ENCODE data around the gene ZNF416. TPM values are rescaled to one million over a fixed set of nuclear protein-coding genes. Genes with fewer than 3 reads are reported as not detected.

The ZNF416 gene
- total and polyA plus RNA-seq, 9 of the 15 experiments (the other 6 are each of a cell fraction or from before 2014, with no cell fraction given) = 0.20 to 2.0 (median 1.1) TPM

DNA sequence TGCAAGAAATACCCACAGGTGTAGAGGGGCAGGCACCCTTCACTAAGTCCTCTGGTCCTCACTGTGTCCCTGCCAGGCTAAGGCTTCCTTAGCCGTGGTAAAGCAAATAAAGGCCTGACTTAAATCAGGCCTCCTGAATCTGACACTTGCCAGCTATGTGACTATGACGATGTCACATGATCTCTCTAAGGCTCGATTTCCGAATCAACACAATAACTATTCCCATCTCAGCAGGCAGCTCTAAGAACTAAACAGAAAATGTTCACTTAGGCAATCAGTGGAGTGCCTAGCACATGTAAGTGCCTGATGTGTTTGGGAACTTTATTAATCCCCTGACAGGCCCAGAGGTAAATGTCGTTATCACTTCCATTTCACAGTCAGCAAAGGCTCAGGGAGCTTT is 21.1 kb downstream of the ZNF416 start:
- Histone ChIP-seq H2AFZ (ENCODE audit: low read depth, low read length) (no peak overlapping the region), H4K20me1 (replicated peaks; ENCODE audit: control insufficient read depth, insufficient read depth, low read length) (no peaks in the 10 kb centered on the region), H3K4me2 (ENCODE audit: insufficient read depth, low read length) (no peak overlapping the region; the same call in 1 of the 2 replicates), H3K79me2 (ENCODE audit: control insufficient read depth, insufficient read depth, low read length) (peaks cover 20% of the 10 kb centered on the region), H3K4me1 (replicated peaks in 1 of 2; ENCODE audit: control insufficient read depth in 2 of 2, insufficient read depth in 2 of 2, low read length in 2 of 2) (peaks cover 0 to 11% of the 10 kb centered on the region in 2 experiments; a peak in 2 of 5 replicates), H3K36me3 (ENCODE audit: control insufficient read depth, insufficient read depth, low read length) (peaks cover 22% of the 10 kb centered on the region), H3K9me3 (replicated peaks; ENCODE audit: control insufficient read depth, insufficient read depth, low read depth, low read length) (0 out of 2 replicates have a peak, but pooled peaks cover 5% of the 10 kb centered on the region), H3K27ac (ENCODE audit: extremely low read depth, low read depth, low read length) (no peak overlapping the region), H3K27me3 (ENCODE audit: control insufficient read depth in 2 of 2, insufficient read depth in 2 of 2, low read length in 2 of 2) (no peaks in the 10 kb centered on the region; a peak in 1 of 5 replicates), H3K9ac (ENCODE audit: insufficient read depth in 1 of 2, low read depth in 2 of 2, low read length in 2 of 2) (no peak overlapping the region), H3K9me1 (ENCODE audit: control insufficient read depth, insufficient read depth, low read length) (no peaks in the 10 kb centered on the region), H3K4me3 (no peak overlapping the region)
- intact Hi-C loops (cut with micrococcal nuclease) = no loop called here
- 24% methylated on average over 5 of the region's 5 CpGs for WGBS (ENCODE audit: insufficient coverage, low coverage, missing lambda C conversion rate)
- ChIA-PET POLR2A (no interaction called here), CTCF (ENCODE audit: low intra/inter-chr PET ratio) (no interaction called here)
- TF ChIP-seq, protein P1, sequence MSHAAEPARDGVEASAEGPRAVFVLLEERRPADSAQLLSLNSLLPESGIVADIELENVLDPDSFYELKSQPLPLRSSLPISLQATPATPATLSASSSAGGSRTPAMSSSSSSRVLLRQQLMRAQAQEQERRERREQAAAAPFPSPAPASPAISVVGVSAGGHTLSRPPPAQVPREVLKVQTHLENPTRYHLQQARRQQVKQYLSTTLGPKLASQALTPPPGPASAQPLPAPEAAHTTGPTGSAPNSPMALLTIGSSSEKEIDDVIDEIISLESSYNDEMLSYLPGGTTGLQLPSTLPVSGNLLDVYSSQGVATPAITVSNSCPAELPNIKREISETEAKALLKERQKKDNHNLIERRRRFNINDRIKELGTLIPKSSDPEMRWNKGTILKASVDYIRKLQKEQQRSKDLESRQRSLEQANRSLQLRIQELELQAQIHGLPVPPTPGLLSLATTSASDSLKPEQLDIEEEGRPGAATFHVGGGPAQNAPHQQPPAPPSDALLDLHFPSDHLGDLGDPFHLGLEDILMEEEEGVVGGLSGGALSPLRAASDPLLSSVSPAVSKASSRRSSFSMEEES (CRISPR knock-in tag; IDR thresholded peaks at IDR 0.05) = peak; percentile 62
- no peak for TF ChIP-seq ZNF212 (CRISPR knock-in tag; IDR thresholded peaks at IDR 0.05)
- in situ Hi-C loops (cut with MboI) = no loop called here
- FAIRE-seq = no peak
- no peak for DNase-seq (ENCODE audit: extremely low read depth in 1 of 4, low spot score in 3 of 4)
- BruUV-seq (replicated peaks) = no TSS peak
- ATAC-seq = no peak

GRCh38 chr19:57552432-57552831 is 26.3 kb downstream of the ZNF416 start:
- WGBS (ENCODE audit: insufficient coverage, low coverage, missing lambda C conversion rate) = 42% methylated on average over 2 of the region's 2 CpGs
- H3K27ac ChIP-seq (ENCODE audit: extremely low read depth, low read depth, low read length) = no peak overlapping the region
- H3K4me3 ChIP-seq = no peak overlapping the region
- DNase-seq (ENCODE audit: extremely low read depth in 1 of 4, low spot score in 3 of 4) = no peak
- H3K36me3 ChIP-seq (ENCODE audit: control insufficient read depth, insufficient read depth, low read length) = peaks cover 46% of the 10 kb centered on the region
- no TSS peak for BruUV-seq (replicated peaks)
- no peaks in the 10 kb centered on the region for H3K9me1 ChIP-seq (ENCODE audit: control insufficient read depth, insufficient read depth, low read length)
- peaks cover 3% of the 10 kb centered on the region; the same call in 1 of the 2 replicates for H3K9me3 ChIP-seq (replicated peaks; ENCODE audit: control insufficient read depth, insufficient read depth, low read depth, low read length)
- H4K20me1 ChIP-seq (replicated peaks; ENCODE audit: control insufficient read depth, insufficient read depth, low read length) = no peaks in the 10 kb centered on the region
- no peak for FAIRE-seq
- no peak for ATAC-seq
- H3K9ac ChIP-seq (ENCODE audit: insufficient read depth in 1 of 2, low read depth in 2 of 2, low read length in 2 of 2) = no peak overlapping the region
- intact Hi-C loops (cut with micrococcal nuclease) (no loop called here), in situ Hi-C loops (cut with MboI) (no loop called here)
- no peaks in the 10 kb centered on the region for H3K4me1 ChIP-seq (replicated peaks in 1 of 2; ENCODE audit: control insufficient read depth in 2 of 2, insufficient read depth in 2 of 2, low read length in 2 of 2)
- H3K27me3 ChIP-seq (ENCODE audit: control insufficient read depth in 2 of 2, insufficient read depth in 2 of 2, low read length in 2 of 2) = no peaks in the 10 kb centered on the region; a peak in 1 of 5 replicates
- no peaks in the 10 kb centered on the region for H3K79me2 ChIP-seq (ENCODE audit: control insufficient read depth, insufficient read depth, low read length)
- H2AFZ ChIP-seq (ENCODE audit: low read depth, low read length) = no peak overlapping the region
- POLR2A ChIA-PET = interaction anchor here (1.2 kb wide), 1 partner anchor 36 kb away, joined by 3 read pairs; no protein-coding TSS in a partner anchor
- no peak overlapping the region for H3K4me2 ChIP-seq (ENCODE audit: insufficient read depth, low read length)
- CTCF ChIA-PET (ENCODE audit: low intra/inter-chr PET ratio) = no interaction called here
- no peak for TF ChIP-seq CTBP1 (IDR thresholded peaks at IDR 0.05; ENCODE audit: borderline replicate concordance)
- TF ChIP-seq ZNF133 (CRISPR knock-in tag; IDR thresholded peaks at IDR 0.05) = no peak
- TF ChIP-seq PHF20 (IDR thresholded peaks at IDR 0.05; ENCODE audit: partially characterized antibody) = no peak
- no peak for TF ChIP-seq PPARD (CRISPR knock-in tag; IDR thresholded peaks at IDR 0.05)
- TF ChIP-seq CCNT2 (IDR thresholded peaks at IDR 0.05; ENCODE audit: borderline replicate concordance, extremely low read depth, insufficient read length, low read depth, low read length) = no peak
- no peak for TF ChIP-seq FOXJ2 (tag; IDR thresholded peaks at IDR 0.05)
- no peak for TF ChIP-seq DDX20 (tag; IDR thresholded peaks at IDR 0.05; ENCODE audit: low read depth)
- TF ChIP-seq, protein P2, sequence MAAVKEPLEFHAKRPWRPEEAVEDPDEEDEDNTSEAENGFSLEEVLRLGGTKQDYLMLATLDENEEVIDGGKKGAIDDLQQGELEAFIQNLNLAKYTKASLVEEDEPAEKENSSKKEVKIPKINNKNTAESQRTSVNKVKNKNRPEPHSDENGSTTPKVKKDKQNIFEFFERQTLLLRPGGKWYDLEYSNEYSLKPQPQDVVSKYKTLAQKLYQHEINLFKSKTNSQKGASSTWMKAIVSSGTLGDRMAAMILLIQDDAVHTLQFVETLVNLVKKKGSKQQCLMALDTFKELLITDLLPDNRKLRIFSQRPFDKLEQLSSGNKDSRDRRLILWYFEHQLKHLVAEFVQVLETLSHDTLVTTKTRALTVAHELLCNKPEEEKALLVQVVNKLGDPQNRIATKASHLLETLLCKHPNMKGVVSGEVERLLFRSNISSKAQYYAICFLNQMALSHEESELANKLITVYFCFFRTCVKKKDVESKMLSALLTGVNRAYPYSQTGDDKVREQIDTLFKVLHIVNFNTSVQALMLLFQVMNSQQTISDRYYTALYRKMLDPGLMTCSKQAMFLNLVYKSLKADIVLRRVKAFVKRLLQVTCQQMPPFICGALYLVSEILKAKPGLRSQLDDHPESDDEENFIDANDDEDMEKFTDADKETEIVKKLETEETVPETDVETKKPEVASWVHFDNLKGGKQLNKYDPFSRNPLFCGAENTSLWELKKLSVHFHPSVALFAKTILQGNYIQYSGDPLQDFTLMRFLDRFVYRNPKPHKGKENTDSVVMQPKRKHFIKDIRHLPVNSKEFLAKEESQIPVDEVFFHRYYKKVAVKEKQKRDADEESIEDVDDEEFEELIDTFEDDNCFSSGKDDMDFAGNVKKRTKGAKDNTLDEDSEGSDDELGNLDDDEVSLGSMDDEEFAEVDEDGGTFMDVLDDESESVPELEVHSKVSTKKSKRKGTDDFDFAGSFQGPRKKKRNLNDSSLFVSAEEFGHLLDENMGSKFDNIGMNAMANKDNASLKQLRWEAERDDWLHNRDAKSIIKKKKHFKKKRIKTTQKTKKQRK (IDR thresholded peaks at IDR 0.05; ENCODE audit: borderline replicate concordance, low read depth, low read length) = no peak
